T-cell (primary cell): ENCODE results near the gene TUBGCP2. TPM values are rescaled to one million over a fixed set of nuclear protein-coding genes. Genes with fewer than 3 reads are reported as not detected.

Experiments
- ATAC-seq, 4 experiments: fragments of 200-7000 bp in 3 of 4; fragments of 150-1000 bp in 1 of 4; cut with Tn5 transposase; replicated peaks in 1 of 4; 1 replicate in 3 of 4; 2 replicates in 1 of 4; pipeline ENCODE4 v1.10.0; 2021; ENCODE audit warnings: moderate library complexity in 3 of 4, mild to moderate bottlenecking in 2 of 4, moderate number of reproducible peaks in 1 of 4
- CTCF ChIA-PET, 2 donors: fragments of 300-600 bp; sonication (Branson Sonifier 250); formaldehyde crosslinking; loops; one replicate each; lab custom pipeline; 2022; ENCODE audit warnings: antibody characterized with exemption in 2 of 2; lab: Charles Lee
- POLR2A ChIA-PET, 2 donors: fragments of 300-600 bp; sonication (Branson Sonifier 250); formaldehyde crosslinking; loops; one replicate each; lab custom pipeline; 2022; ENCODE audit warnings: antibody characterized with exemption in 2 of 2; lab: Charles Lee
- DNase-seq, 35 experiments: peaks; one replicate each; pipeline versions ENCODE4 v3.0.0 to v3.0.0-alpha.2; 2013 to 2023
- H3K27ac ChIP-seq: one replicate; pipeline ENCODE4 v1.5.1; 2013; ENCODE audit warnings: low read length
- H3K27me3 ChIP-seq, 2 experiments: replicated peaks in 1 of 2; 1 replicate in 1 of 2; 2 replicates in 1 of 2; pipeline versions ENCODE4 v1.6.1 to v1.7.0; 2013; ENCODE audit warnings: low read length in 1 of 2, mixed read lengths in 1 of 2; ENCODE audit not compliant: control insufficient read depth in 2 of 2, insufficient read depth in 2 of 2; ENCODE audit errors: extremely low read depth in 1 of 2
- H3K36me3 ChIP-seq, 2 donors: 1 replicate in 1 of 2; 2 replicates in 1 of 2; pipeline versions ENCODE4 v1.6.1 to v1.7.0; 2013; ENCODE audit warnings: low read length in 1 of 2; ENCODE audit not compliant: control insufficient read depth in 2 of 2, insufficient read depth in 1 of 2; ENCODE audit errors: extremely low read depth in 1 of 2
- H3K4me1 ChIP-seq, 2 experiments: 1 replicate in 1 of 2; 2 replicates in 1 of 2; pipeline versions ENCODE4 v1.6.1 to v1.7.0; 2013; ENCODE audit warnings: low read length in 2 of 2, mixed read lengths in 1 of 2; ENCODE audit not compliant: insufficient read depth in 2 of 2, control insufficient read depth in 1 of 2; ENCODE audit errors: extremely low read depth in 1 of 2
- H3K4me3 ChIP-seq, 2 donors: 1 replicate in 1 of 2; 2 replicates in 1 of 2; pipeline versions ENCODE4 v1.5.1 to v1.7.0; 2013; ENCODE audit warnings: mild to moderate bottlenecking in 2 of 2, low read length in 1 of 2, moderate library complexity in 1 of 2; ENCODE audit not compliant: control insufficient read depth in 1 of 2; ENCODE audit errors: extremely low read depth in 1 of 2
- H3K9me3 ChIP-seq: 2 replicates; pipeline ENCODE4 v1.7.0; 2013
- H3K27ac Mint-ChIP-seq, 2 donors: one replicate each; pipeline ENCODE4 v1.8.0; 2020 to 2021; ENCODE audit warnings: mild to moderate bottlenecking in 2 of 2, mixed read lengths in 2 of 2
- H3K27me3 Mint-ChIP-seq, 2 donors: one replicate each; pipeline ENCODE4 v1.8.0; 2021 to 2022; ENCODE audit warnings: mixed read lengths in 2 of 2
- H3K36me3 Mint-ChIP-seq: one replicate; pipeline ENCODE4 v1.8.0; 2021; ENCODE audit warnings: mixed read lengths
- H3K4me1 Mint-ChIP-seq, 3 donors: one replicate each; pipeline ENCODE4 v1.8.0; 2020 to 2022; ENCODE audit warnings: mixed read lengths in 3 of 3, mild to moderate bottlenecking in 1 of 3
- H3K4me3 Mint-ChIP-seq, 3 donors: one replicate each; pipeline ENCODE4 v1.8.0; 2020 to 2022; ENCODE audit warnings: mild to moderate bottlenecking in 3 of 3, mixed read lengths in 3 of 3, moderate library complexity in 3 of 3
- H3K9me3 Mint-ChIP-seq, 3 donors: one replicate each; pipeline ENCODE4 v1.8.0; 2020 to 2022; ENCODE audit warnings: mixed read lengths in 3 of 3
- WGBS: methylation state at CpG from one replicate; pipeline ENCODE4 v1.1.5; 2013; ENCODE audit warnings: missing lambda C conversion rate; ENCODE audit not compliant: insufficient coverage; 5-methylcytosine and 5-hydroxymethylcytosine counted together
- total RNA-seq, 35 experiments: library from RNA in 6 of 35; stranded (reverse) in 6 of 35; fragments of 120-200 nt in 1 of 35; gene quantifications; one replicate each; pipeline versions ENCODE4 v1.2.1 to v1.2.4 and lab custom pipeline; 2013 to 2026

Gene TUBGCP2
- total RNA-seq, 5 donors from 2014 or later (not counting 1 experiment from before 2014, with no cell fraction given): 64.5 to 80.8 (median 72.7) TPM

- H3K27me3 ChIP-seq: peaks cover 0 to 14% of the 10 kb centered on the region in 2 experiments
- Mint-ChIP-seq H3K4me1 (peaks cover 7 to 18% (median 13%) of the 10 kb centered on the region in 3 donors), H3K36me3 (no peaks in the 10 kb centered on the region), H3K9me3 (no peaks in the 10 kb centered on the region), H3K27me3 (peaks cover 7 to 8% of the 10 kb centered on the region in 2 donors), H3K27ac (no peak overlapping the region), H3K4me3 (peak overlapping the region; percentile 44 to 78 (median 63))
- peak; percentile 79 to 89 (median 86) for ATAC-seq
- H3K4me3 ChIP-seq: peak overlapping the region; percentile 44 to 51
- POLR2A ChIA-PET: no interaction called here
- no peak overlapping the region for H3K27ac ChIP-seq
- DNase-seq: peak in 31 of 35 experiments; percentile 27 to 79 (median 53)
- no peaks in the 10 kb centered on the region for H3K36me3 ChIP-seq
- H3K9me3 ChIP-seq: no peaks in the 10 kb centered on the region
- WGBS: 11% methylated on average over 41 of the region's 51 CpGs
- H3K4me1 ChIP-seq: peaks cover 0 to 12% of the 10 kb centered on the region in 2 experiments
- CTCF ChIA-PET: interaction anchor here in 1 of 2 donors (1.0 kb wide), 1 partner anchor 10 kb away, joined by 5 read pairs; no protein-coding TSS in a partner anchor
Observed at GRCh38 chr10:133318494-133319127, 9.9 kb upstream of the TUBGCP2 start.

GRCh38 chr10:133316732-133317131 lies 8.1 kb upstream of the TUBGCP2 start:
- Histone ChIP-seq H3K36me3 (peaks cover 0 to 2% of the 10 kb centered on the region in 2 donors), H3K9me3 (no peaks in the 10 kb centered on the region), H3K27me3 (peaks cover 0 to 14% of the 10 kb centered on the region in 2 experiments), H3K27ac (no peak overlapping the region), H3K4me1 (peaks cover 0 to 12% of the 10 kb centered on the region in 2 experiments), H3K4me3 (no peak overlapping the region)
- ATAC-seq: no peak
- Mint-ChIP-seq H3K27me3 (peaks cover 6 to 7% of the 10 kb centered on the region in 2 donors), H3K4me3 (no peak overlapping the region), H3K36me3 (peaks cover 6% of the 10 kb centered on the region), H3K27ac (no peak overlapping the region), H3K4me1 (peaks cover 7 to 18% (median 13%) of the 10 kb centered on the region in 3 donors), H3K9me3 (no peaks in the 10 kb centered on the region)
- no CpG with 5 or more reads among the region's 7 CpGs for WGBS
- no peak for DNase-seq
- CTCF ChIA-PET: no interaction called here
- POLR2A ChIA-PET: no interaction called here

GRCh38 chr10:133316266-133316665 lies 7.6 kb upstream of the TUBGCP2 start:
- Histone ChIP-seq H3K27me3 (peaks cover 0 to 14% of the 10 kb centered on the region in 2 experiments), H3K36me3 (peaks cover 0 to 7% of the 10 kb centered on the region in 2 donors), H3K4me1 (peaks cover 0 to 12% of the 10 kb centered on the region in 2 experiments), H3K4me3 (no peak overlapping the region), H3K27ac (no peak overlapping the region), H3K9me3 (no peaks in the 10 kb centered on the region)
- 63% methylated on average over 2 of the region's 9 CpGs for WGBS
- no peak for ATAC-seq
- no peak overlapping the region for H3K4me3 Mint-ChIP-seq
- H3K9me3 Mint-ChIP-seq: no peaks in the 10 kb centered on the region
- H3K4me1 Mint-ChIP-seq: peaks cover 7 to 18% (median 13%) of the 10 kb centered on the region in 3 donors
- ChIA-PET POLR2A (interaction anchor here in 1 of 2 donors (0.6 kb wide), 1 partner anchor 38 kb away, joined by 3 read pairs; no protein-coding TSS in a partner anchor), CTCF (no interaction called here)
- H3K27me3 Mint-ChIP-seq: peaks cover 6 to 7% of the 10 kb centered on the region in 2 donors
- DNase-seq: no peak
- peaks cover 10% of the 10 kb centered on the region for H3K36me3 Mint-ChIP-seq
- H3K27ac Mint-ChIP-seq: no peak overlapping the region

GRCh38 chr10:133315847-133316246 lies 7.2 kb upstream of the TUBGCP2 start:
- no peak for DNase-seq
- Histone ChIP-seq H3K9me3 (no peaks in the 10 kb centered on the region), H3K36me3 (peaks cover 3 to 8% of the 10 kb centered on the region in 2 donors), H3K4me3 (no peak overlapping the region), H3K27ac (no peak overlapping the region), H3K4me1 (peaks cover 0 to 12% of the 10 kb centered on the region in 2 experiments), H3K27me3 (peaks cover 0 to 14% of the 10 kb centered on the region in 2 experiments)
- H3K9me3 Mint-ChIP-seq: no peaks in the 10 kb centered on the region
- peaks cover 10% of the 10 kb centered on the region for H3K36me3 Mint-ChIP-seq
- 60% methylated on average over 5 of the region's 5 CpGs for WGBS
- H3K27me3 Mint-ChIP-seq: peaks cover 6 to 7% of the 10 kb centered on the region in 2 donors
- H3K4me3 Mint-ChIP-seq: no peak overlapping the region
- ATAC-seq: no peak
- ChIA-PET POLR2A (interaction anchor here in 1 of 2 donors (0.6 to 1.1 kb wide), 2 partner anchors 8 to 39 kb away, joined by 3 read pairs; no protein-coding TSS in a partner anchor), CTCF (no interaction called here)
- H3K4me1 Mint-ChIP-seq: peaks cover 7 to 18% (median 13%) of the 10 kb centered on the region in 3 donors
- H3K27ac Mint-ChIP-seq: no peak overlapping the region

- Histone ChIP-seq H3K27ac (no peak overlapping the region), H3K27me3 (peaks cover 0 to 14% of the 10 kb centered on the region in 2 experiments), H3K4me3 (no peak overlapping the region), H3K4me1 (peaks cover 0 to 13% of the 10 kb centered on the region in 2 experiments), H3K9me3 (no peaks in the 10 kb centered on the region), H3K36me3 (peaks cover 3 to 17% of the 10 kb centered on the region in 2 donors)
- ATAC-seq (no peak), DNase-seq (no peak)
- WGBS: 92% methylated on average over 10 of the region's 12 CpGs
- H3K27me3 Mint-ChIP-seq: peaks cover 6 to 7% of the 10 kb centered on the region in 2 donors
- H3K9me3 Mint-ChIP-seq: no peaks in the 10 kb centered on the region
- no peak overlapping the region for H3K27ac Mint-ChIP-seq
- H3K4me1 Mint-ChIP-seq: peaks cover 7 to 18% (median 13%) of the 10 kb centered on the region in 3 donors
- ChIA-PET CTCF (interaction anchor here in 1 of 2 donors (1.1 kb wide), 1 partner anchor 17 kb away, joined by 3 read pairs; no protein-coding TSS in a partner anchor), POLR2A (interaction anchor here in 1 of 2 donors (1.1 kb wide), 1 partner anchor 9 kb away, joined by 3 read pairs; no protein-coding TSS in a partner anchor)
- H3K36me3 Mint-ChIP-seq: peaks cover 10% of the 10 kb centered on the region
- H3K4me3 Mint-ChIP-seq: no peak overlapping the region
Observed at GRCh38 chr10:133314911-133315310, 6.2 kb upstream of the TUBGCP2 start.

- H3K36me3 Mint-ChIP-seq: peaks cover 11% of the 10 kb centered on the region
- H3K27ac Mint-ChIP-seq: no peak overlapping the region
- no peak for DNase-seq
- no peaks in the 10 kb centered on the region for H3K27me3 ChIP-seq
- no peak for ATAC-seq
- peaks cover 4 to 12% (median 8%) of the 10 kb centered on the region in 3 donors for H3K4me1 Mint-ChIP-seq
- H3K9me3 Mint-ChIP-seq: no peaks in the 10 kb centered on the region
- H3K36me3 ChIP-seq: peaks cover 3 to 22% of the 10 kb centered on the region in 2 donors
- POLR2A ChIA-PET: no interaction called here
- H3K4me3 Mint-ChIP-seq: no peak overlapping the region
- H3K27ac ChIP-seq: no peak overlapping the region
- no peak overlapping the region for H3K4me3 ChIP-seq
- 100% methylated on average over 2 of the region's 4 CpGs for WGBS
- H3K4me1 ChIP-seq: peaks cover 0 to 12% of the 10 kb centered on the region in 2 experiments
- H3K27me3 Mint-ChIP-seq: no peaks in the 10 kb centered on the region
- CTCF ChIA-PET: no interaction called here
- H3K9me3 ChIP-seq: no peaks in the 10 kb centered on the region
Observed at GRCh38 chr10:133313192-133313591, 4.5 kb upstream of the TUBGCP2 start.
